ENCODE data around the gene FAM120B.

FAM120B gene

DNA sequence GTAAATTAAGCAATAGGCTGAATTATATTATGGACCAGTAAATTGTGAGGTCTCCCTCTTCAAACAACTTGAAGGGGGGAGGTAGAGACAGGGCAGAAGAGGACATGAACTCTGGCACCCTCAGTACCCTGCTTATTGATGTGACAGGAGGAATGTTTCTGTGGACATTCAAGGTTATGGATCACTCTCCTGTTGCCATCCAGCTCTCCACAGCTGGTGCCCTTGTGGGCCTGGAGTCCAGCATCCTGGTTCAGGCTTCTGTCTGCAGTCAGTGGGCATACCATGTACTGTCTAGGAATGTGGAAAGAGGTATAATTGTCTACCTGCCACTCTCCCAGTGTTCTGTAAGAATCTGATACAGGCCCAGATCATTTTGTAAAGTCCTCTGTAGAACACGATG is 55.6 kb downstream of the FAM120B start:
- DNase-seq, result no peak

DNA sequence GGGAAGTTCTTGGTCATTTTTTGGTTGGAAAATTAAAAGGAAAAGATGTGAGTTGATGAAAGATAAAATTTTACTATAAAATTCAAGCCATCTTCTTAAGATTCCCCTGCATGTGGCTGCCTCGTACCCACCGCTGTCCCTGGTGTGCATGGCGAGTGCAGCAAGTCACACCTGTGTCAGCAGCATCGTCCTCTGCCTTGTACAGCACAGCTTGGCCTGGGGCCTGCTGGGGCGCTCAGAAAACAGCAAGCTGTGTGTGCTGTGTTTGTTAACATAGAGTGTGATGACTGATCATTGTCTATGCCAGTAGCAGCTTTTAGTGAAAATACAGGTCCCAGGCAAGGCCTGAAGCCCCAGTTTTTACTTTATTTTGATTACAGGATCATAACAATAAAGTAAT is 56.7 kb downstream of the FAM120B start:
- DNase-seq, result no peak

DNA sequence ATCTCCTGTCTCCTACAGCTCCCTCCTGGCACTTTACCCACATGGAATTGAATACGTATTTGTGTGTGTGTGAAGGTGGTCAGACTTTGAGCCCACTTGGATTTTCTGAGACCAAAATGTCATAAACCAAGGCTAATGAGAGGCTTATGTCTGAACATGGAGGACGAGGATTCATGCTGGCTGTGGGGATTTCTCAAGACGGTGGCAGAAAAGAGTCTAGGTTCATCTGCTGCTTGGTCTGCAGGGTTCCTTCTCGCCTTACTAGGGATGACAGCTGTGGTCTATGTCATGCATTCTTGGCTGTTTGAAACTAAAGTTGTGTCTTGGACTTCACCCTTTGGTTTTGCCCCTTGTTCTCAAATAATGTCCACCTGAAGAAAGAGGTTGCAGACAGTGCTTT is 58.6 kb downstream of the FAM120B start:
- DNase-seq, result no peak

DNA sequence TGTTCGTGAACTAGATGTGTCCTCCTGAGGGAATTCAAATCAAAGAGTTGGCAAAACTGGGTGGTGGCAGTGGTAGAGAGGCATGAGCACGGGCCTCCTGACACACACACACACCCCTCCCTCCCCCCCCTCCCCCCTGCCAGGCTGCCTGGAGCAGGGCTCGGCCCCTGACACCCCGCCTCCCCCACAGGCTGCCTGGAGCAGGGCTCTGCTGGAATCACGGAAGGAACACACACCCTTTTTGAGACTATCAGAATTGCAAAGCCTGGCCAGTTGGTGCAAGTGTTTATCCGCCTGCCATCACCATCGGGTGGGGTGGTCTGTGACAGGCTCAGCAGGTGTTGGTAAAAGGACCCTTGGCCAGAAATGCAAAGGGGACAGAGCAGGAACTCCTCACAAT is 59.0 kb downstream of the FAM120B start:
- no peak for DNase-seq

DNA sequence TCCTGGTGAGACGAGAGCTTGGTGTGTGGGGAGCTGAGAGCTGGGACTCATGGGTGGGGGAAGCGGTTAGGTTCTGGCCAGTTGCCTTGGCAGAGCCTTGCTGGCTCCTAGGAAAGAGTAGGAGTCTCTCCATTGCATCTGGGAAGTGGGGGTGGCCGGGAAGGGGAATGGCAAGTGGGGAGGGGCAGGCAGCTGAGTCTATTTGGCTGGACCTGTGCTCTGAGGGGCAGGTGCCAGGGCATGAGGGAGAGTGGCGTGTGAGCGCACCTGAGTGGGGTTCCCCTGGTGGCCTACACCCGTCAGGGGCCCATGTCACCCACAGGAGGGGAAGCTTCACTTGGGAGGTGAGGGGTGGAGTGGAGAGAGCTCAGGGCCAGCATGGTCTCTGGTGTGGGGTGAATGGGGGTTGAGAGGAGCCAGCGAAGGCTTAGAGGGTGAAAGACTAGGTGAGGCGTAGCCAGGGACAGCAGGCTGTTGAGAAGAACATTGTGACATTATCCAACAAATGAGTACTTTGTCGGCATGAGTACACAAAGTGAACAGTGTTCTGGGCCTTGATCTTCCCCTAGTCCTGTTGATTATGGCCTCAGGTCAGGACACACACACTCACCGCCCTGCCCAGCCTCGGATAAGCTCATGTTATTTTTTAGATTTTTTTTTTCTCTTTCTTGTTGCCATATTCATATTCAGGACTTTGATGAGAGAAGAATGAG is 59.8 kb downstream of the FAM120B start:
- DNase-seq, result no peak

DNA sequence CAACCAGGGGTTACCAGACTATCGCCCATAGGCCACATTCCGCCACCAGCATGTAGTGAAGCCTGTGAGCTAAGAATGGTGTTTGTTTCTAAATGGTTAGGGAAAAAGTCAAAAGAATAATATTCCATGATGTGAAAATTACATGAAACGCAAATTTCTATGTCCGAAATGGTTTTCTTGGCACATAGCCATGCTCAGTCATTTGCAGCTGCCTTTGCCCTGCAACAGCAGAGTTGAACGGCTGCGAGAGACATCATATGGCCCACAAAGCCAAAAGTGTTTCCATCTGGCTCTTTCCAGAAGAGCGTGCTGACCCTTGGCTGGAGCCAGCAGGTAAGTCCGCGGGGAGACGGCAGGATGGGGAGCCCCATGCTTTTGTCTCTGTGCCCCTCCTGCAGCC is 60.7 kb downstream of the FAM120B start:
- no peak for DNase-seq

DNA sequence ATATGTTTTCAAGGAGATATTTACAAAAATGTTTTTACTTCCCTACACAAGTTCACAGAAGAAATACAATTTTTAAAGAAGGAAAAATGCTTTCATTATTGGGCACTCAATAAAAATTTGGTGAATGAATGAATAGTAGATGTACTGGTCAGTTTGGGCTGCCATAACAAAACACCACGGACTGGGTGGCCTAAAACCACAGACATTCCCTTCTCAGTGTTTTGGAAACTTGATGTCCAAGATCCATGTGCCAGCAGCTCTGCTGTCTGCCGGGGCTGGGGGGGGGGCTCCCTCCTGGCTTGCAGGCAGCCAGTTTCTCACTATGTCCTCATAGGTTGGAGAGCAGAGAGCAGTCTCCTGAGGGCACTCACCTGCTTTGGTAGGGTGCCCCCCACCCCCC is 62.0 kb downstream of the FAM120B start:
- DNase-seq, result no peak

DNA sequence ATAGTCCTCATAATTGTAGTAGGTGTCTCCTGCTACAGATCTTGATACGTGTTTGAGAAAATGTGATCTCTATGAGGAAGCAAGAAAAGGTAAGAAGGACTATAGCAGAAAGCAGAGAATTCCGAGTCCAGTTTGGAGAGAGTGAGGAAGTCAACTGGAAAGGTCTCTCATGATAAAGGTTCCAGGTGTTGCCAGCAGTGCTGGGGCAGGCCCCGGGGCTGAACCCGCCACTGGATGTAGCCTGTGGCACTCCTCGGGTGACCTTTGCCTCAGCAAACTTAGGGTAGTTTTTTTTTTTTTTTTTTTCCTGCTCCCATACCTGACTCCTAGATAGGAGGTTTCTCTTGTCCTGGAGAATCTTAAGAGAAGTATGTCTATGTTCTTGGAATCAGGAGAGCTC is 62.8 kb downstream of the FAM120B start:
- no peak for DNase-seq

DNA sequence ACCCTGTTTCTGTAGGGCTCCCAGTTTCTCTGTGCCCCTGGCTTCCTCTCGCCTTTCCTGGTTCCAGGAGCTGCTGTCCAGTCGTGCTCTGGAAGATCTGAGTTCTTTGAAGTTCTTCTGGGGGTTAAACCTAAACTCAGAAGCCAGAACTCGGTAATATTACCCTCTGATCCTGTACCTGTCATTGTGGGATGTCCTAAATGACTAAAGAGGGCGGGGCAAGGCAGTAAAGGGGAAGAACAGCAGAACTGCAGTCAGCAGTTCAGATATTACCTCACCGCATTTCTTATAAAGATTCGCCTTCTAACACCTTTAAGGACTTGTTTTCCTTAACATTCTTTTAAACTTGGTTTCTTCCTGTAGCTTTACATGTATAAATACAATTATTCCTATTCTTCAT is 63.9 kb downstream of the FAM120B start:
- DNase-seq, result no peak

DNA sequence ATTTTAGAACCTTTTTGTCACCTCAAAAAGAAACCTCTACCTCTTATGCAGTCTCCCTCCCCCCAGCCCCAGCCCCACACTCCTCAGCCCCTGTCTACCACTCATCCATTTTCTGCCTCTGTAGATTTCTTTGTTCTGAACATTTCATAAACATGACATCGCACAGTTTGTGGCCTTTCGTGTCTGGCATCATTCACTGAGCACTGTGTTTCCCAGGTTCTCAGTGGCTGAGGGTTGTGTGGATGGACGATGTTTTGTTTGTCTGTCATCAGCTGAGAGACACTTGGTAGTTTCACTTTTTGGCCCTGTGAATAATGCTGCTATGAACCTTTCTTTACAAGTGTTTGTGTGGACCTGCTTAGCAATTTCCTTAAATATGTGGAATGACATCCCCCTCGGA is 64.5 kb downstream of the FAM120B start:
- DNase-seq, result no peak

DNA sequence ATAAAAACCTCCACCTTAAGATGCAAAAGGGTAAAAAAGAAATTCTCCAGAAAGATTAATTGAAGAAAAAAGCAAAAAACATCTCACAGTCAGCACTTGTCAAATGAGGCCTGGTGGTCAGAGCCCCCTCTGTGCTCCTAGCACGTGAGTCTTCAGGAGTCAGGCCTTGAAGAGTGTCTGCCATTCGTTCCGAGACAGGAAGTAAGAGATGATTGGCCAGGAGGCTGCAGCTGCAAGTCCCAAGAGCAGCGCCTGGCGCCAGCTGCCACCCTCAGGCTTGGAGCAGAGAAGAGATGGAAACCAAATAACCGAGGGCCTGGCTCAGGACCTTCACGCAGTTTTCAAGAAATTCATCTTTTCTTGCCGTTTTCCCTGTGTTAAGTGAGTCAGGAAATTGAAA is 65.0 kb downstream of the FAM120B start:
- no peak for DNase-seq

DNA sequence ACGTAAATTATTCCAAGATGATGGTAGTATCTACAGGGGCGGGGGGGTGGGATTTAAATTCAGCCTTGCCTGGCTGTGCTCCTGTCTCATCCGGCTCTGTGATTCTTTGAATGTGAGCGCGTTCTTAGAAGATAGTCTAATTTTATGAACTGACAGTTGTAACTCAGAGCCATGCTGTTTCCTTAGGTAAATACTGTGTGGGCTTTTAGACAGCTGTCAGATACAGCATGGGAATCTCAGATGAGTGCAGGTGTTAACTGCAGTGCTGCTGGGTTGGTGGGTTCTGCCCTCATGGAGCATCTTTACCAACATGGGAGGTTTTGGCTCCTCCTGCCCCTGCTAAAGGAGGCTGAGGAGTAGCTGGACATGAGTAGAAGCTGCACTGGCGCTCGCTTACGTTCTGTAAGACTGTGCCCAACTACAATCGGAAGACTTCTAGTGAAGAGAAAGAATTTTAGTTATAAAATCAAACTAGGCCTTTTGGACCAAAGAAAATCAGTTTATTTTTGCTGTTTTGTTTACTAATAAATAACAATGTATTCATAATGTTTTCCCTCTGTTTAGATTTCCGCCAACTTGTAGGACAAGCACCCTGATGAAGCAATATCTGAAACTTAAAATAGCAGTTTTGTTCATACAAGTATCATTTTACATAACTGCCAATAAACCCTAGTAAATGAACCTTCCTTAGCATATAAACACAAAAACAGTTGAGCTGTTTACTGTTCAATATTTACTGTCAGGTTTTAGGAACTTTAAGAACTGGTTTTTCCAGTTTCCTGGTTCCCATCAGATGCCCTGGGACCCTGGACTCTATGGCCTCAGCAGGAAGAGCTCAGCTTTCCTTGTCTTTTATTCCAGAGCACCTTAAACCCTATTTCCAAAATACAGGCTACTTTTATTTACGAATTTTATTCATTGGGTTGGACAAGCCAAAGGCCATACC is 66.1 kb downstream of the FAM120B start:
- no peak for DNase-seq

DNA sequence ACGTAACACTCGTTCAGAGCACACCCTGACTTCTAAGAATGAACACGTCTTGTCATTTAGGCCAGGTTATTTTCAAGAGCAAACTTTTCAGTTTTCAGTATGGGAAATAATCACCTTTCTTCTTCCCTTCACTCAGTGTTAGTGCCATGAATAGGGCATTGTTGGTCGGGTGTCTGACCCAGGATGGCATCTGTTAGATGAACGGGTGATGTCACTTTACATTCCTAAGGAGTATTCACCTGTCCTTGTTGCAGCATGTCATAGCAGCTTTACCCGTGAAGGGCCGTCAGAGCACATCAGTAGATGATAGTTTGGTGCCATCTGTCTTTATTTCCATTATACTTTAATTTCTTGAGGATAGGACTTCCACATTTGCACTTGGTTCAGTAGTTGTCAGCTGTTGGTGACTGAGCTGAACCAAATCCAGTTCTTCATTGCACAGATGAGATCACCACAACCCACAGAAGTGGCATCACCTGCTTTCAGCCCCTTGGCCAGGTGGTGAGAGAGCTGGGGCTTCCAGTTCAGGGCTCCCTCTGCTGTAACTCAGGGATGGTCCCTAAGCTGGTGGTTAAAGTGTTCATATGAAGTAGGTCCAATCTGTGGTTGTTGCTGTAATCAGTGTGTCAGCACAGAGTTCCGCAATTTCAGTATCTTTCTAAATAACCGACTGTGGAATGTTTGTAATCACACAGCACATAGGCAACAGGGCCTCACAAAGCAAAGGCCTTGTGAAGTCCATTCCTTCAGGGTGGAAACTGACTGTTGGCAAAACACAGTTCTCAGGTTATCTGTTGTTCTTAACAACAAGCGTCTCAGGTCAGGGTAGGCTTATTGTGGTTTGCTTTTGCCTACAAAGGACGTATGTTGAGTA is 68.2 kb downstream of the FAM120B start:
- DNase-seq, result no peak

DNA sequence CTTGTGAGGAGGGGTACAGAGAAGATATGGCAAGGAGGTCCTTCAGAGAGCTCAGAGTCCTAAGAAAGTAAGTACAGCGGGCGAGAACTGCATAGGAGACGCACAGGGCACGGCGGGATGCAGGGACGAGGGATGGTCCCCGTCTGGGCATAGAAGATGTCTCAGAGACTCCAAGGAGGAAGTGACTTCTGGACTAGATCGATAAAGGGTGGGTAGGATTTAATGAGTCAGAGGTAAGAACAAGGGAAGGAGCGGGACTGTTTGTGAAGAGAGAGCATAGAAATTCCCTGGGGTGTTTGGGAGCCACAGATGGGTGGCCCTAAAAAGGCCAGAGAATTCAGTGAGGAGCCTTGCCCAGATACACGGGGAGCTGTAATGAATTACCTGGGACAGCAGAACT is 69.1 kb downstream of the FAM120B start:
- DNase-seq, result no peak

DNA sequence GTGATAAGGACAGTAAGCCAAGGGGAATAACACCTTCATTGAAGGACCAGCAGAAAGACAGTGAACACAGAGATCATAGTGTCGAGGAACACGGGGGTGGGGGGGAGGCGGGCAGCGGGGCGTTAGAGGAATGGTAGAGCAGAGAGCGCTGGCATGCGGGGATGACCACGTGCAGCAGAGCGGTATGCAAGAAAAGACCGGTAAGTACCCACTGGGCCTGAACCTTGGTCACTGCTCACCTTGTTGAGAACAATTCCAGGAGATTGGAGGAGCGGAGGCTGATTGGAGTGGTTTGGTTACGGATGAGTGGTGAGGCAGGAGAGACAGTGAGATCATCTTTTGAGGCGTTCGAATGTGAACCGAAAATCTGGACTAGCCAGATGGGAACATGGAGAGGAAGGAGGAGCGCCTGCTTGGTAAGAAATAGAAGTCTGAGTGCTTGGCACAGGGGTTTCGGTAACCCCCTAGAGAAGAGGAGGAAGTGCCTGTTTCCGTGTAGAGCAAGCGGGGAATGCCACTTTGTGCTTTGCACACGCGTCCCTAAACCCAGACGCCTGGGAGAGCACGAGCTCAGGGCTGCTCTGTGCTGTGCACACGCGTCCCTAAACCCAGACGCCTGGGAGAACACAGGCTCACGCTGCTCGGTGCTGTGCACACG is 70.0 kb downstream of the FAM120B start:
- DNase-seq, result no peak

DNA sequence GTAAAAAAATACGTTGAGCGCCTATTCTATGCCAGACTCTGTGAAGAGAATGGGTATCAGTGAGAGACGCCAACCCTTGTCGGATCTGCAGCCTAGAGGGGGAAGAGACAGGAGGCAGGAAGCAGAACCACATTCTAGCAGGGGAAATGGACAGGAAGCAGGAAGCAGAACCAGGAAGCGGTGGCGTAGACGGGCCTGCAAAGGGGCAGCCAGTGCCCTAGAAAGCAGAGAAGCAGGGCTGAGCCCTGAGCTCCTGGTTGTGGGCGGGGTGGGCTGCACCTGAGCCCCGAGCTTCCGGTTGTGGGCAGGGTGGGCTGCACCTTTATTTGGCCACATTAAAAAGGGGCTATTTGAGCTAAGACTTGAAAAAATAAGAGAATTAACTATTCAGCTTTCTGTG is 71.9 kb downstream of the FAM120B start:
- DNase-seq, result no peak

DNA sequence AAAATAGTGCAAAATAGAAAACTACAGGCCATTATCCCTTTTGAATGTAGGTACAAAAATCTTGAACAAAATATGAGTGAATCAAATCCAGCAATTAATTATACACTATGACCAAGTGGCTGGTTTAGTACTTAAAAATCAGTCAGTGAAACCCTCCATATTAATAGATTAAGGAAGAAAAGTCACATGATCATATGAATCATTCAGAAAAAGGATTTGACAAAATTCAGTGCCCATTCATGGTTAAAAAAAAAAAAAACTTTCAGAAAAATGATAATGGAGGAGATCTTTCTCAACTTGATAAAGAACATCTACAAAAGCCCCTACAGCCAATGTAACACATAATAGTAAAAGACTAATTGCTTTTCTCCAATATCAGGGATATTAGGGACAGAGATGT is 75.0 kb downstream of the FAM120B start:
- DNase-seq, result no peak

DNA sequence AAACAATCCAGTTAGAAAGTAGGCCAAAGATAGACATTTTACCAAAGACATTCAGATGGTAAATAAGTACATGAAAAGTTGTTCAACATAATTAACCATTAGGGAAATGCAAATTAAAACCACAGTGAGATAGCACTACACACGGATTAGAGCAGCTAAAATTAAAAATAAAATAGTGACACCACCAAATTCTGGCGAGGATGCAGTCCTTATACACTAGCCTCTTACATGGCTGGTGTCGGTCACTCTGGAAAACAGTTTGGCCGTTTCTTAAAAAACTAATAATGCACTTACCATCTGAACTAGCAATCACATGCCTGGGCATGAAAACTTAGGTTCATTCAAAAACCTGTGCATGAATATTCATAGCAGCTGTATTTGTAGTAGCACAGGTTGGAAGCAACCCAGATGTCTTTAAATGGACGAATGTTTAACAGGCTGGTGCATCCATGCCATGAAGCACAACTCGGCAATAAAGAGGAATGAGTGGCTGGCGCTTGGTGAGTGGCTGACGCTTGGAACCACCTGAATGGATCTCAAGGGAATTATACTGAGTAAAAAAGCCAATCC is 77.0 kb downstream of the FAM120B start:
- DNase-seq, result no peak

DNA sequence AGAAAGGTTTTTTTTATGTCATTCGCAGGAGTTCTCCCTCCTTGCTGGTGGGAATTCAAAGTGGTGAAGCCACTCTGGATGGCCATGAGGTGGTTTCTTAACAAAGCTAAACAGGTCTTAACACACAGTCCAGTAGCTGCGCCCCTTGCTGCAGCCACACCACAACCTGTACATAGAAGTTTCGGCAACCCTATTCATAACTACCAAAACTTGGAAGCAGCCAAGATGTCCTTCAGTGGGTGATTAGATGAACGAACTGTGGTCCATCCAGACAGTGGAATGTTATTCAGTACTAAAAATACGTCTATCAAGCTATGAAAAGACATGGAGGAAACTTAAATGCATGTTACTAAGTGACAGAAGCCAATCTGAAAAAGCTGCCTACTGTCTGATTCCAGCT is 78.9 kb downstream of the FAM120B start:
- no peak for DNase-seq

DNA sequence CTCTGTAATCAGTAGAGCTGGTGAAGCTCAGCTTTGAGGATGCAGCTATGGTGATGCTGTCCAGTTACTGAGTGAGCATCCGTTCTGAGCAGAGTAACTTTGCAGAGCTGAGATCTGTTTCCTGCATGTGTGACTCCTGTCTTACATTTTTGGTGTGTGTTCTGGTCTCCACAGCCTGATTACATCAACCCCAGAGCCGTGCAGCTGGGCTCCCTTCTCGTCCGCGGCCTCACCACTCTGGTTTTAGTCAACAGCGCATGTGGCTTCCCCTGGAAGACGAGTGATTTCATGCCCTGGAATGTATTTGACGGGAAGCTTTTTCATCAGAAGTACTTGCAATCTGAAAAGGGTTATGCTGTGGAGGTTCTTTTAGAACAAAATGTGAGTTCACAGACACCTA is 81.6 kb downstream of the FAM120B start:
- no peak for DNase-seq

DNA sequence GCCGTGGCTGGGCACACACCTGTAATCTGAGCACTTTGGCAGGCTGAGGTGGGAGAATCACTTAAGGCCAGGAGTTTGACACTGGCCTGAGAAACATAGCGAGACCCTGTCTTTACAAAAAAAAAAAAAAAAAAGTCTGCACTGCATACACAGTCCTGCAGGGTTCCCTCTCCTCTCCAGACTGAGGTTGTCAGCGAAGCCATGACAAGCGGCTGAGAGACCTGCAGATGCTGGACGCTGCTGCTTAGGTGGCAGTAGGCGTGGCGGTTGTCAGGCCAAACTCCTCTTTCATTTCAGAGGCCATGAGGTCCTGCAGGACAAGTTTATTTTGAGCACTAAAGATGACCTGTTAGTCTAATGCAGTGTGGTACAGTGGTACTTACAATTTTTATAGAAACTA is 86.5 kb downstream of the FAM120B start:
- DNase-seq, result no peak

DNA sequence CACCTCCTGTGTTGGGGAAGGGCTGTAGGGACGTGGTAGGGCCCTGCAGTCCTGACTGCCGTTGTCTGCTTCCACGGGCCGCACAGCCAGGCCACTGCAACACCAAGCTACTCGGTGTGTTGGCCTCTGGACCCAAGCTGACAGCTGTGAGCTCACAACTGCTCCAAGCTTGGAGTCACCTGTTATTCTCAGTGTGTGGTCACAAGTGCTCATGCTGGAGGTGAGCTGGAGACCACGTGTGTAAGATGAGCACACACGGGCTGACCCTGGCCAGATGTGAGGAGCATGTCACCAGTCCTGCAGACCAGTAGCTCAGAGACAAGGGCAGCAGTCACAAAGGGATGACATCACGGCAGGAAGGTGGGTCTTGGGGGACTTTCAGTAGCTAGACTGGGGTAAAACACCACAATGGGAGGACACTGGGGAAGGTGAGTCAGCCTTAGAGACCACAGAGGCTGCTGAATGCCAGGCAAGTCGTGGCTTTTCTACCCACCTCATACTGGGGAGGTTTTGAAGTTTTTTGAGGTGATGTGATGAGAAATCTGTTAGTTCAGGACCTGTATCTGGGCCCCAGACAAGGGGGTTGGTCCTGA is 87.3 kb downstream of the FAM120B start:
- peak in 1 of 2 donors; percentile 15 for DNase-seq
